ENCODE results near the gene NCOA3.

The NCOA3 gene

GRCh38 chr20:47642118-47642517 is 140.4 kb downstream of the NCOA3 start:
- Histone ChIP-seq H3K4me1 (ENCODE audit: control insufficient read depth, low read length) (no peaks in the 10 kb centered on the region), H3K9me3 (ENCODE audit: control insufficient read depth, insufficient read depth, low read length) (no peaks in the 10 kb centered on the region), H3K27me3 (ENCODE audit: control insufficient read depth, low read length) (no peaks in the 10 kb centered on the region), H4K20me1 (ENCODE audit: control insufficient read depth, insufficient read depth, low read depth, low read length) (peaks cover 9% of the 10 kb centered on the region; the same call in 1 of the 2 replicates), H3K79me2 (ENCODE audit: control insufficient read depth, low read length) (peaks cover 44% of the 10 kb centered on the region), H3F3A (ENCODE audit: control insufficient read depth, insufficient read depth) (peaks cover 39% of the 10 kb centered on the region), H3K36me3 (ENCODE audit: control insufficient read depth, low read length) (peaks cover 96% of the 10 kb centered on the region), H3K4me3 (ENCODE audit: low read length) (no peak overlapping the region), H3K9me2 (replicated peaks; ENCODE audit: control insufficient read depth, low read length) (no peaks in the 10 kb centered on the region), H3K27ac (ENCODE audit: low read depth, low read length) (no peak overlapping the region), H3K4me2 (ENCODE audit: low read length) (no peak overlapping the region)
- TF ChIP-seq EZH2phosphoT487 (IDR thresholded peaks at IDR 0.05; ENCODE audit: borderline replicate concordance, low read length): no peak
- no peak for TF ChIP-seq CTCF (IDR thresholded peaks at IDR 0.05; ENCODE audit: low read depth, low read length, poor library complexity, severe bottlenecking)

DNA sequence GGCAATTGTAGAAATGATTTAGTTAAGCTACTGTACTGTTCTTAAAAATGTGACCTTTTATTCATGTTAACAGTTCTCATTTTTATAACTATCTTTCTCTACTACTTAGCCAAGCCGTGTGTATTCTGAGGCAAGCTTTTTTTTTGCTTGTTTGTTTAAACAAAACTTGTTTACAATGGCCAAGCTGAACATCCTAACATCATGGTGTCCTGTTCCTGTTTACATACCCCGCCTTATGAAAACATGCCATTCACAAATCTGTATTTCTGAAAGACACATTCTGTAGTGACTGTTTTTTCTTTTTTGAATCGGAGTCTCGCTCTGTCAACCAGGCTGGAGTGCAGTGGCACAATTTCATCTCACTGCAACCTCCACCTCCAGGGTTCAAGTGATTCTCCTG is 140.9 kb downstream of the NCOA3 start:
- Histone ChIP-seq H3K27me3 (ENCODE audit: control insufficient read depth, low read length) (no peaks in the 10 kb centered on the region), H4K20me1 (ENCODE audit: control insufficient read depth, insufficient read depth, low read depth, low read length) (peaks cover 9% of the 10 kb centered on the region; the same call in 1 of the 2 replicates), H3K36me3 (ENCODE audit: control insufficient read depth, low read length) (peaks cover 96% of the 10 kb centered on the region), H3K9me3 (ENCODE audit: control insufficient read depth, insufficient read depth, low read length) (no peaks in the 10 kb centered on the region), H3K79me2 (ENCODE audit: control insufficient read depth, low read length) (peaks cover 41% of the 10 kb centered on the region), H3K4me2 (ENCODE audit: low read length) (no peak overlapping the region), H3K27ac (ENCODE audit: low read depth, low read length) (no peak overlapping the region), H3K4me3 (ENCODE audit: low read length) (no peak overlapping the region), H3K4me1 (ENCODE audit: control insufficient read depth, low read length) (no peaks in the 10 kb centered on the region), H3K9me2 (replicated peaks; ENCODE audit: control insufficient read depth, low read length) (no peaks in the 10 kb centered on the region), H3F3A (ENCODE audit: control insufficient read depth, insufficient read depth) (peaks cover 38% of the 10 kb centered on the region)
- TF ChIP-seq CTCF (IDR thresholded peaks at IDR 0.05; ENCODE audit: low read depth, low read length, poor library complexity, severe bottlenecking): no peak
- TF ChIP-seq EZH2phosphoT487 (IDR thresholded peaks at IDR 0.05; ENCODE audit: borderline replicate concordance, low read length): no peak

DNA sequence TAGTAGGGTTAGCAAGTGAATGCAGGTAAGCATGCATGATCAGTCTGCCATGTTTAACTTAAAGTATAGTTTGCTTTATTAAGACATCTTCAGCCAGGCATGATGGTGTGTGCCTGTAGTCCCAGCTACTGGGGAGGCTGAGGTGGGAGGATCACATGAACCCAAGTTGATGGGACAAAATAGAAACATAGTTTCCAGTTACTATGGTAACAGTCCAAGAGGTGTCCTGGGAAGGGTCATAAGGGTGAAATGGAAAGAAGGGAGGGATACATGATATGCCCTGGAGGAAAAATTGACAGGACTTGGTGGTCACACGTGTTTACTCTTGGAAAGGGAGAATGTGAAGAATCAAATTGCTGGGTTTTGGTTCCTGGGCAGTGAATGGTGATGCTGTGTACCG is 143.9 kb downstream of the NCOA3 start:
- Histone ChIP-seq H3K9me2 (replicated peaks; ENCODE audit: control insufficient read depth, low read length) (no peaks in the 10 kb centered on the region), H3K4me2 (ENCODE audit: low read length) (no peak overlapping the region), H3F3A (ENCODE audit: control insufficient read depth, insufficient read depth) (peaks cover 23% of the 10 kb centered on the region), H3K27me3 (ENCODE audit: control insufficient read depth, low read length) (no peaks in the 10 kb centered on the region), H4K20me1 (ENCODE audit: control insufficient read depth, insufficient read depth, low read depth, low read length) (peaks cover 9% of the 10 kb centered on the region; the same call in 1 of the 2 replicates), H3K4me1 (ENCODE audit: control insufficient read depth, low read length) (no peaks in the 10 kb centered on the region), H3K27ac (ENCODE audit: low read depth, low read length) (no peak overlapping the region), H3K36me3 (ENCODE audit: control insufficient read depth, low read length) (peaks cover 96% of the 10 kb centered on the region), H3K79me2 (ENCODE audit: control insufficient read depth, low read length) (peaks cover 33% of the 10 kb centered on the region), H3K4me3 (ENCODE audit: low read length) (no peak overlapping the region), H3K9me3 (ENCODE audit: control insufficient read depth, insufficient read depth, low read length) (no peaks in the 10 kb centered on the region)
- TF ChIP-seq EZH2phosphoT487 (IDR thresholded peaks at IDR 0.05; ENCODE audit: borderline replicate concordance, low read length) (no peak), CTCF (IDR thresholded peaks at IDR 0.05; ENCODE audit: low read depth, low read length, poor library complexity, severe bottlenecking) (no peak)
